HG03378 (cell line): Measurements from ENCODE around the gene GCC2.
"Not testable (repeated sequence)": the region's sequence is repeated elsewhere in the genome, so short reads cannot be mapped to it uniquely, and the experiment has no call there.

Experiments
- ATAC-seq: cut with Tn5 transposase; IDR thresholded peaks from one replicate; pipeline ENCODE4 v1.9.1; 2021; ENCODE audit warnings: mild to moderate bottlenecking, moderate library complexity; ENCODE audit not compliant: unreplicated experiment

The GCC2 gene

GRCh38 chr2:108448678-108449409 is at the start of gene GCC2:
TSS of gene GCC2 (plus strand) at chr2:108449206. CDS start at chr2:108449275, 69 bp downstream.
- ATAC-seq = peak; percentile 96

GRCh38 chr2:108399479-108399878 is 49.5 kb upstream of the GCC2 start:
- ATAC-seq = no peak

- no peak for ATAC-seq
These were observed 47.2 kb upstream of the GCC2 start for GRCh38 chr2:108401800-108402199.

GRCh38 chr2:108403494-108403893 is 45.5 kb upstream of the GCC2 start:
- no peak for ATAC-seq

- no peak for ATAC-seq
These were observed 44.1 kb upstream of the GCC2 start for GRCh38 chr2:108404784-108405397.

- peak; percentile 46 for ATAC-seq
These were observed 40.9 kb upstream of the GCC2 start for GRCh38 chr2:108407864-108408729.

GRCh38 chr2:108409768-108410167 is 39.2 kb upstream of the GCC2 start:
- no peak for ATAC-seq

GRCh38 chr2:108412995-108413710 is 35.9 kb upstream of the GCC2 start:
- no peak for ATAC-seq

GRCh38 chr2:108413711-108414095 is 35.3 kb upstream of the GCC2 start:
- no peak for ATAC-seq

GRCh38 chr2:108414256-108414876 is 34.6 kb upstream of the GCC2 start:
- no peak for ATAC-seq

- ATAC-seq = no peak
These were observed 34.1 kb upstream of the GCC2 start for GRCh38 chr2:108414945-108415344.

- no peak for ATAC-seq
These were observed 31.8 kb upstream of the GCC2 start for GRCh38 chr2:108417254-108417653.

GRCh38 chr2:108418416-108418815 is 30.6 kb upstream of the GCC2 start:
- no peak for ATAC-seq

GRCh38 chr2:108423067-108423466 is 25.9 kb upstream of the GCC2 start:
- no peak for ATAC-seq

- ATAC-seq = no peak
These were observed 25.3 kb upstream of the GCC2 start for GRCh38 chr2:108423502-108424251.

- no peak for ATAC-seq
These were observed 20.6 kb upstream of the GCC2 start for GRCh38 chr2:108428286-108429009.

- ATAC-seq = not testable (repeated sequence)
These were observed 13.4 kb upstream of the GCC2 start for GRCh38 chr2:108435578-108435977.

GRCh38 chr2:108436976-108437375 is 12.0 kb upstream of the GCC2 start:
- ATAC-seq = no peak

- no peak for ATAC-seq
These were observed 7.3 kb upstream of the GCC2 start for GRCh38 chr2:108441712-108442111.
